ENCODE data around the gene ARHGEF12. TPM values are rescaled to one million over a fixed set of nuclear protein-coding genes. Genes with fewer than 3 reads are reported as not detected.

Gene ARHGEF12
- total RNA-seq, 1 experiment from 2014 or later: 41.0 TPM

GRCh38 chr11:120388261-120388660 is 52.0 kb downstream of the ARHGEF12 start:
- ATAC-seq: peak; percentile 52
- Histone ChIP-seq H3K9ac (ENCODE audit: low read length) (no peak overlapping the region), H2AFZ (ENCODE audit: low read length) (no peak overlapping the region), H3K79me2 (ENCODE audit: low read length) (peaks cover 100% of the 10 kb centered on the region), H3K9me3 (ENCODE audit: low read length) (no peaks in the 10 kb centered on the region), H4K20me1 (ENCODE audit: low read length) (no peaks in the 10 kb centered on the region), H3K27me3 (ENCODE audit: low read length) (no peaks in the 10 kb centered on the region), H3K9me2 (replicated peaks; ENCODE audit: low read length) (no peaks in the 10 kb centered on the region), H3K27ac (ENCODE audit: low read length) (no peak overlapping the region), H3K36me3 (ENCODE audit: low read depth, low read length) (no peaks in the 10 kb centered on the region), H3K4me3 (ENCODE audit: low read length) (no peak overlapping the region), H3K4me2 (ENCODE audit: low read length) (peak overlapping the region; percentile 1; the same call in 1 of the 2 replicates), H3K4me1 (ENCODE audit: insufficient read depth, low read length) (peaks cover 43% of the 10 kb centered on the region), H3F3A (ENCODE audit: low read length, unreplicated experiment) (no peaks in the 10 kb centered on the region)
- intact Hi-C loops (cut with micrococcal nuclease): loop anchor here (5.0 kb wide), 1 partner anchor 44 kb away; no protein-coding TSS in a partner anchor
- peak; percentile 28 for DNase-seq
- no peak for TF ChIP-seq EZH2 (IDR thresholded peaks at IDR 0.05; ENCODE audit: low read length, unreplicated experiment)
- no peak for TF ChIP-seq CTCF (conservative IDR thresholded peaks at IDR 0.05; ENCODE audit: low read depth, low read length)
- TF ChIP-seq EZH2phosphoT487 (IDR thresholded peaks at IDR 0.05; ENCODE audit: borderline replicate concordance, low read length): no peak
- BruUV-seq (replicated peaks): no TSS peak
- POLR2A ChIA-PET (ENCODE audit: unreplicated experiment): no interaction called here
- CTCF ChIA-PET: interaction anchor here (0.6 kb wide), 1 partner anchor 85 kb away, joined by 3 read pairs; no protein-coding TSS in a partner anchor

GRCh38 chr11:120389693-120390584 is 53.7 kb downstream of the ARHGEF12 start:
- intact Hi-C loops (cut with micrococcal nuclease): loop anchor here (5.0 kb wide), 1 partner anchor 42 kb away; no protein-coding TSS in a partner anchor
- Histone ChIP-seq H3K36me3 (ENCODE audit: low read depth, low read length) (no peaks in the 10 kb centered on the region), H4K20me1 (ENCODE audit: low read length) (no peaks in the 10 kb centered on the region), H3K9me2 (replicated peaks; ENCODE audit: low read length) (no peaks in the 10 kb centered on the region), H3K79me2 (ENCODE audit: low read length) (peaks cover 94% of the 10 kb centered on the region), H3K4me1 (ENCODE audit: insufficient read depth, low read length) (peaks cover 43% of the 10 kb centered on the region), H2AFZ (ENCODE audit: low read length) (no peak overlapping the region), H3K4me2 (ENCODE audit: low read length) (peak overlapping the region; percentile 8), H3K27ac (ENCODE audit: low read length) (no peak overlapping the region), H3K9ac (ENCODE audit: low read length) (no peak overlapping the region), H3K9me3 (ENCODE audit: low read length) (no peaks in the 10 kb centered on the region), H3K4me3 (ENCODE audit: low read length) (no peak overlapping the region), H3K27me3 (ENCODE audit: low read length) (no peaks in the 10 kb centered on the region), H3F3A (ENCODE audit: low read length, unreplicated experiment) (no peaks in the 10 kb centered on the region)
- CTCF ChIA-PET: interaction anchor here (0.6 kb wide), 1 partner anchor 14 kb away, joined by 8 read pairs; no protein-coding TSS in a partner anchor
- POLR2A ChIA-PET (ENCODE audit: unreplicated experiment): no interaction called here
- BruUV-seq (replicated peaks): no TSS peak
- TF ChIP-seq EZH2phosphoT487 (IDR thresholded peaks at IDR 0.05; ENCODE audit: borderline replicate concordance, low read length) (no peak), CTCF (conservative IDR thresholded peaks at IDR 0.05; ENCODE audit: low read depth, low read length) (no peak), EZH2 (IDR thresholded peaks at IDR 0.05; ENCODE audit: low read length, unreplicated experiment) (no peak)
- DNase-seq: peak; percentile 76
- ATAC-seq: no peak

- H3K27ac ChIP-seq (ENCODE audit: low read length): no peak overlapping the region
- peaks cover 43% of the 10 kb centered on the region for H3K4me1 ChIP-seq (ENCODE audit: insufficient read depth, low read length)
- no peak for DNase-seq
- H3K9ac ChIP-seq (ENCODE audit: low read length): no peak overlapping the region
- no peaks in the 10 kb centered on the region for H3F3A ChIP-seq (ENCODE audit: low read length, unreplicated experiment)
- peaks cover 92% of the 10 kb centered on the region for H3K79me2 ChIP-seq (ENCODE audit: low read length)
- H3K4me3 ChIP-seq (ENCODE audit: low read length): no peak overlapping the region
- no peaks in the 10 kb centered on the region for H3K9me2 ChIP-seq (replicated peaks; ENCODE audit: low read length)
- no peaks in the 10 kb centered on the region for H3K9me3 ChIP-seq (ENCODE audit: low read length)
- CTCF ChIA-PET: interaction anchor here (0.6 kb wide), 1 partner anchor 15 kb away, joined by 8 read pairs; no protein-coding TSS in a partner anchor
- no peaks in the 10 kb centered on the region for H3K27me3 ChIP-seq (ENCODE audit: low read length)
- H3K36me3 ChIP-seq (ENCODE audit: low read depth, low read length): no peaks in the 10 kb centered on the region
- no peak overlapping the region for H2AFZ ChIP-seq (ENCODE audit: low read length)
- POLR2A ChIA-PET (ENCODE audit: unreplicated experiment): no interaction called here
- no peak for TF ChIP-seq EZH2 (IDR thresholded peaks at IDR 0.05; ENCODE audit: low read length, unreplicated experiment)
- TF ChIP-seq CTCF (conservative IDR thresholded peaks at IDR 0.05; ENCODE audit: low read depth, low read length): no peak
- TF ChIP-seq EZH2phosphoT487 (IDR thresholded peaks at IDR 0.05; ENCODE audit: borderline replicate concordance, low read length): no peak
- peak overlapping the region; percentile 8 for H3K4me2 ChIP-seq (ENCODE audit: low read length)
- no peaks in the 10 kb centered on the region for H4K20me1 ChIP-seq (ENCODE audit: low read length)
- ATAC-seq: no peak
- no TSS peak for BruUV-seq (replicated peaks)
- intact Hi-C loops (cut with micrococcal nuclease): no loop called here
Measured at GRCh38 chr11:120390585-120390922, 54.3 kb downstream of the ARHGEF12 start.
